Heart right ventricle (tissue), 16 donors: ENCODE results near the gene CFAP299. TPM values are rescaled to one million over a fixed set of nuclear protein-coding genes. Genes with fewer than 3 reads are reported as not detected.

Experiments used
- ATAC-seq, 8 donors: fragments of 200-7000 bp; cut with Tn5 transposase; one replicate each; pipeline ENCODE4 v1.9.1; 2020; ENCODE audit warnings: mild to moderate bottlenecking in 8 of 8, moderate library complexity in 8 of 8, moderate number of reproducible peaks in 1 of 8
- DNase-seq, 2 donors: peaks; one replicate each; pipeline ENCODE4 v3.0.0-alpha.2; 2020
- H3K27ac ChIP-seq, 10 donors: fragments of 200-600 bp; sonication (generic) in 2 of 10; one replicate each; pipeline versions ENCODE4 v1.5.0 to v1.8.0; 2020 to 2022; ENCODE audit warnings: mild to moderate bottlenecking in 3 of 10
- H3K27me3 ChIP-seq, 7 donors: fragments of 200-600 bp; one replicate each; pipeline ENCODE4 v1.8.0; 2021 to 2022; ENCODE audit warnings: mild to moderate bottlenecking in 2 of 7
- H3K36me3 ChIP-seq, 9 donors: fragments of 200-600 bp; sonication (generic) in 1 of 9; one replicate each; pipeline versions ENCODE4 v1.5.0 to v1.8.0; 2020 to 2022; ENCODE audit warnings: mild to moderate bottlenecking in 2 of 9
- H3K4me1 ChIP-seq, 9 donors: fragments of 200-600 bp; sonication (generic) in 1 of 9; one replicate each; pipeline versions ENCODE4 v1.5.0 to v1.8.0; 2020 to 2022; ENCODE audit warnings: mild to moderate bottlenecking in 4 of 9
- H3K4me3 ChIP-seq, 10 donors: fragments of 200-600 bp; sonication (generic) in 2 of 10; one replicate each; pipeline versions ENCODE4 v1.5.0 to v1.8.0; 2020 to 2022; ENCODE audit warnings: mild to moderate bottlenecking in 7 of 10, moderate library complexity in 2 of 10
- H3K9me3 ChIP-seq, 11 donors: fragments of 200-600 bp in 10 of 11; sonication (generic) in 2 of 11; one replicate each; pipeline versions ENCODE4 v1.5.0 to v1.8.0; 2013 to 2022; ENCODE audit warnings: mild to moderate bottlenecking in 2 of 11, control low read depth in 1 of 11, moderate library complexity in 1 of 11
- CTCF ChIP-seq, 9 donors: fragments of 200-600 bp; sonication (generic) in 2 of 9; IDR thresholded peaks; one replicate each; pipeline versions ENCODE4 v1.5.0 to v1.8.0; 2021 to 2022; ENCODE audit warnings: antibody characterized with exemption in 9 of 9, mild to moderate bottlenecking in 5 of 9, moderate library complexity in 1 of 9
- WGBS, 2 donors: extraction: QIAGEN DNeasy Blood & Tissue Kit; methylation state at CpG; one replicate each; pipeline ENCODE4 v1.1.7; 2013; ENCODE audit warnings: inconsistent platforms in 1 of 2; 5-methylcytosine and 5-hydroxymethylcytosine counted together
- intact Hi-C, 10 donors: fragments of 100-400 bp; cut with DNase I; formaldehyde crosslinking; loops; one replicate each; pipeline versions ENCODE4 v1.11.1 to v1.14.2; 2022
- polyA plus RNA-seq, 2 donors: library from polyadenylated mRNA; stranded (reverse); fragments of 200-250 nt; gene quantifications; one replicate each; pipeline ENCODE4 v1.2.3, GENCODE V29; 2013
- total RNA-seq, 10 donors: library from RNA; stranded (reverse); fragmentation: NEBNext Ultra II Directional in 3 of 10; extraction: Animal tissue kit (Norgen Biotek cat#: 25700) in 3 of 10; gene quantifications; one replicate each; pipeline versions ENCODE4 v1.2.1 to v1.2.4, GENCODE V29; 2021 to 2023
- donor health status: Arrhythmogenic right ventricular cardiomyopathy.
- donor health status: ischemic (EF 13 %, LVEDD 7.1; RV severe dilation, severe dysfunction).
- donor health status: healthy with polysubstance abuse.
- donor health status: DM: no; HTN: yes; CAD: no.
- donor health status: DM: no; HTN: no; CAD: no.
- donor health status: ischemic (EF 25% LVEDD 6.9; RV normal size, moderate dysfunction).
- donor health status: ischemic (EF 25% LVEDD 5.7; RV mildly dilated, moderate dysfunction).
- donor health status: healthy.
- donor health status: DM: yes; HTN: yes; CAD: no.
- donor health status: Ischemic cardiomyopathy.
- donor health status: ischemic (EF 35%, LVEDD 5.7; RV mildly dilated, moderate dysfunction).
- donor health status: nonischemic (EF 11% LVEDD 7.7; RV severe dilation, severe dysfunction).
- donor health status: DM: yes; HTN: yes; CAD: no.
- donor health status: PGD.
- donor health status: ischemic (EF 29% LVEDD 5.4; RV normal size, mild dysfunction).
- donor health status: nonischemic (EF 23%, LVEDD 6.1; RV moderate dilation, normal function).

Gene CFAP299
- total and polyA plus RNA-seq, 12 donors, result 0.93 TPM; not detected in 11

DNA sequence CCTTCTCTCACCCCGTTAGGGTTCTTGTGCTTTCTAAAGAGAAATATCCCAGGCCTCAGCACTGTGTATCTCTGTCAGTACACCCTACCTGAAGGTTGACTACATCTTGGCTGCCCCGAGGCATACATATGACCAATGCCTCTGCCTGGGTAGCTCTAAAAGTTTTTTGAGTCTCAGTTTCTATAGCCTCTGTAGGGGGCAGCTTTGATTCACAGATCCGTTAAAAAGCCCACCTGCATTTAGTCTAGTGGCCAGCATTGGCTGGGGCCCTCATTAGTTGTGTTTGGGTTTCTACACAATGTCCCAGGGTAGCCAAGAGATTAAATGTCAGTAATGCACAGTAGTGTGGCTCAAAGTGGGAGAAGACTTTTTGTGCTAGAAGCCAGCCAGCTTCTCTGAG, 151.1 kb downstream of the CFAP299 start:
- no peak overlapping the region for H3K4me3 ChIP-seq
- no peak for TF ChIP-seq CTCF (IDR thresholded peaks at IDR 0.05)
- H3K4me1 ChIP-seq, result no peaks in the 10 kb centered on the region
- ATAC-seq (no peak), DNase-seq (no peak)
- no peak overlapping the region for H3K27ac ChIP-seq
- 64 to 72% methylated on average over 3 of the region's 3 CpGs for WGBS, 2 donors
- no peaks in the 10 kb centered on the region for H3K27me3 ChIP-seq
- H3K36me3 ChIP-seq, result no peaks in the 10 kb centered on the region
- no peaks in the 10 kb centered on the region for H3K9me3 ChIP-seq
- intact Hi-C loops, result no loop called here

DNA sequence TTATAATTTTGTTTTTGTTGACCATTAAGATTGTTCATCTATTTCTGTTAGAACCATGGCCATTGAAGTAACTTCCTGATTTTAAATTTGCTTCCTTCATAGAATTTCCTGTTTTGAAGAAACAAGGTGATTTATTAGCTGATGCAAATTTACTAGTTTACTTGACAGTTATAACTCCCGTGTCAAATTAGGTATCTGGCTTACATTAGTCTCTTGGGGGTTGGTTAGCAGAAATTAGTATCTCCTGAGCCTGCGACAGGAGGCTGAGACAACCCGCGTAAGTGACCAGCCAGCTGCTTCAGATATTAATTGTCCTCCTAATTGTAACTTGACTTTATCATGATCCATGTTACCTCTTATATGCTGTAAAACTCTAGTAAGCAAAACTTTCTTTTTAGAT, 154.3 kb downstream of the CFAP299 start:
- Histone ChIP-seq H3K27me3 (no peaks in the 10 kb centered on the region), H3K4me1 (no peaks in the 10 kb centered on the region), H3K9me3 (no peaks in the 10 kb centered on the region), H3K36me3 (no peaks in the 10 kb centered on the region), H3K27ac (no peak overlapping the region), H3K4me3 (no peak overlapping the region)
- WGBS, 2 donors, result 76 to 77% methylated on average over 4 of the region's 4 CpGs
- intact Hi-C loops, result no loop called here
- no peak for TF ChIP-seq CTCF (IDR thresholded peaks at IDR 0.05)
- DNase-seq (no peak), ATAC-seq (no peak)

- intact Hi-C loops, result no loop called here
- no peaks in the 10 kb centered on the region for H3K27me3 ChIP-seq
- H3K4me3 ChIP-seq, result no peak overlapping the region
- peaks cover 0 to 20% (median 3%) of the 10 kb centered on the region in 11 donors for H3K9me3 ChIP-seq
- WGBS, 2 donors, result 69 to 76% methylated on average over 1 of the region's 1 CpG
- peak in 2 of 8 donors; percentile 35 to 46 for ATAC-seq
- no peaks in the 10 kb centered on the region for H3K36me3 ChIP-seq
- H3K4me1 ChIP-seq, result no peaks in the 10 kb centered on the region
- H3K27ac ChIP-seq, result peak overlapping the region in 1 of 10 donors; percentile 56
- DNase-seq, result no peak
- no peak for TF ChIP-seq CTCF (IDR thresholded peaks at IDR 0.05)
These were observed 157.2 kb downstream of the CFAP299 start for GRCh38 chr4:80492761-80493160.

GRCh38 chr4:80495865-80496264, 160.3 kb downstream of the CFAP299 start:
- H3K4me1 ChIP-seq, result peaks cover 0 to 4% (median 0%) of the 10 kb centered on the region in 9 donors
- 52 to 63% methylated on average over 1 of the region's 1 CpG for WGBS, 2 donors
- intact Hi-C loops, result no loop called here
- peaks cover 0 to 28% (median 5%) of the 10 kb centered on the region in 11 donors for H3K9me3 ChIP-seq
- H3K4me3 ChIP-seq, result no peak overlapping the region
- H3K27me3 ChIP-seq, result no peaks in the 10 kb centered on the region
- no peaks in the 10 kb centered on the region for H3K36me3 ChIP-seq
- TF ChIP-seq CTCF (IDR thresholded peaks at IDR 0.05), result no peak
- DNase-seq, result no peak
- no peak for ATAC-seq
- H3K27ac ChIP-seq, result no peak overlapping the region
